Retinal pigment epithelial cell (primary cell): ENCODE measurements around the gene CHGA.

Experiments
- DNase-seq: peaks from one replicate; pipeline ENCODE4 v3.0.0-alpha.2; 2010; ENCODE audit warnings: low read depth
- H3K4me3 ChIP-seq: 2 replicates; pipeline ENCODE4 v1.5.1; 2011; ENCODE audit warnings: mild to moderate bottlenecking, low read length, control low read depth, moderate library complexity
- CTCF ChIP-seq: conservative IDR thresholded peaks from 2 replicates; pipeline ENCODE4 v1.5.1; 2011; ENCODE audit warnings: low read depth, low read length, control low read depth, inconsistent platforms

Gene CHGA

DNA sequence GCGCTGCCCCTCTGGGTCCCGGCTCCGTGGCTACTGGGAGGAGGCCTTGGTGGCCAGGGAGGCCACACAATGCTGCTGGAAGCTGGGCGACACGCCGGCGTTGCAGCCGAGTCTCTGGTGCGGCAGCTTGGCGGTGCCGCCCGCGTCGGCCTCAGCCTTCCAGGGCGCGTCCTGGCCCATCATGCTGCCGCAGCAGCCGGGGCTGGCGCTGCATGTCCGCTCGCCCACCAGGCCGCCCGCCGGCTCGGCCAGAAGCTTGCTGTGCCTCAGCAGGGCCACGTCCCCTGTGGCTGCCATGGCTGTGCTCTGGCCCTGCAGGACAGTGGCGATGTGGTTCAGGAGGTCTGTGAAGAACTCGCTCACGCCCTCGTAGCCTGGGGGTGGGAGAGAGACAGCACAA is 18.6 kb downstream of the CHGA start:
- DNase-seq: no peak
- no peak overlapping the region for H3K4me3 ChIP-seq

DNA sequence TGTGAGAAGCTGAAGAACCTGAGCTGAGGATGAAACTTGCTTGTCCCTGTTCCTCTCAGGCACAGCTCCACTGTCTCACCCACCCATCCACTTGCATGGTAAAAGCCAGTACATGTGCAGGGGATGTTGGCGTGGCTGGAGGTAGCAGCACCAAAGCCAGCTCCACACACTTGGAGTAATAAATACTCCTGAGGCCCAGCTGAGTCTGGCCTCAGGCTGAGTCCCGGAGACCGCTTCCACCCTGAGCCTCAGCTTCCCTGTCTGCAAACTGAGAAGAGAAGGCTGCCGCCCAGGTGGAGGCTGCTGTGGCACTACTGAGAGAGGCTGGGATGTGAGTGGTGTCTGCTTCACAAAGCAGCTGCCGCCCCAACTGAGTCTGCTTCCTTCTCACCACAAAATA is 19.2 kb downstream of the CHGA start:
- H3K4me3 ChIP-seq: no peak overlapping the region
- no peak for TF ChIP-seq CTCF
- no peak for DNase-seq

More for the DNA sequence above, 18.6 kb downstream of the CHGA start:
- no peak for TF ChIP-seq CTCF

DNA sequence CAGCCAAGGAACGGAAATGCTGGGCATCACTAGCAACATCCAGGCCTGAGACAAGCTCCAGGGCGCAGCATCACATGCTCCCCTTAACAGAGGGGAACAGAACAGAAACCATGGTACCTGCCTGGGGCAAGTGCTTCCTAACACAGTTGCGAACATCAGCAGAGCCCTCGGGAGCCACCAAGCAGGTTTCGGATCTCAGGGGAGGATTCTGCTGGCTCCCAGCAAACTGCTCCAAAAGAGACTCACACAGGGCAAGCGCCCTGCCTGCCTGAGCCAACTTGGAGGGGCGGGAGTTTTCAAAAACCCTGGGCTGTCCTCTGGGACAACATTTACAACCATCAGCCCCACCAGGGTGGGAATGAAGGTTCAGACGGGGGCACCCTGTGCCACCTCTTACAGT is 19.6 kb downstream of the CHGA start:
- DNase-seq: no peak
- H3K4me3 ChIP-seq: no peak overlapping the region
- no peak for TF ChIP-seq CTCF

- DNase-seq: no peak
Measured at GRCh38 chr14:92942976-92943710, 20.2 kb downstream of the CHGA start.

DNA sequence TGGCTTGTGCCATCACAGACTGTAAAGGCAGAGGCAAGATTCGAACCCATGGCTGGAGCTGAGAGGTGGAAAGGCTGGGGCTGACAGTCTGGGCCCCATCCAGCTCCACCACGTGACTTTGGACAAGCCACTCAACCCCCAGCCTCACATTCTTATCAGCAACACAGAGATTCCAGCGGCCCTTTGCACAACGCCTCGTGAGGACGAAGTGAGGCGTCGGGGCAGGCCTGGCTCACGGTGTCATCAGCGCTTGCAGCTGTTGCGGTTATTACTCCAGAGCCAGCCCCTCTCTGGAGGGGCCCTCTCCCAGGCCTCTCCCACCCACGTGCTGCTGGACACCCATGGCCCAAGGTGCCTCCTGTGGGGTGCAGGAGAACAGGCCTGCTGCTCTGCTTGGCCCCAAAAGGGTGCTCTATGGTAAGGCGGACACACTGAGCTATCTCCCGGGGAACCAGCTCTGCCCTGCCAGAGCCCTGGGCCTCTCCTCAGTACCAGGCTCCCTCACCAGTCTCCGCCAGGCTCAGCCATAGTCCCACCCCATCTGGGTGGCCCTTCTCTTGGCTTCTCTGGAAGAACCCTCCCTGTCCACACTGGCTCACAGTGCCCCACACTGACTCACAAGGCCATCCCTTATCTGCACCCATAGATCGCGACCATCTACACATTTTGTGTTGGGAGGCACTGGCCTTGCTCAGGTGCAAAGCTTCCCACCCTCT is 21.1 kb downstream of the CHGA start:
- TF ChIP-seq CTCF: no peak
- no peak for DNase-seq

More at GRCh38 chr14:92942976-92943710, 20.2 kb downstream of the CHGA start:
- no peak overlapping the region for H3K4me3 ChIP-seq
- no peak for TF ChIP-seq CTCF

GRCh38 chr14:92944976-92945375 is 22.0 kb downstream of the CHGA start:
- TF ChIP-seq CTCF: no peak
- H3K4me3 ChIP-seq: no peak overlapping the region
- DNase-seq: no peak

More for the DNA sequence above, 21.1 kb downstream of the CHGA start:
- no peak overlapping the region for H3K4me3 ChIP-seq

DNA sequence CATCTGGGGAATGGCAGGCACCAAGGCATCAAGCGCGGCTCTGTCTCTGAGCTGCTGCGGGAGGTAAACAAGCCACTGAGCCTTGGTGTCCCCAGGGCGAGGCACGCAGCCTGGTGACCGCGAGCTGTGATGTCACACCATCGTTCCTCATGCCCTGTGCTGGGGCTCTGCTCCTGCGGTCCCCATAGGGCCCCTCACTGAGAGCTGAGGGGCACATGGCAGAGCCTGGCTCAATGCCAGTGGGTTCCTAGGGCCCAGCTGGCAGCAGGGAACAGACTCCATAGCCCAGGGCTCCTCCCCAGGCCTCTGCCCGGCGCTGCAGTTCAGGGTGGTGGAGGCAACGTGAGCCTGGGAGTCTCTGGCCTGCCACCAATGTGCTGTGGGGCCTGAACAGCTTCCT is 22.6 kb downstream of the CHGA start:
- no peak overlapping the region for H3K4me3 ChIP-seq
- DNase-seq: no peak
- TF ChIP-seq CTCF: no peak
